ENCODE measurements around the gene TMED1.
"Not testable (repeated sequence)": the region's sequence is repeated elsewhere in the genome, so short reads cannot be mapped to it uniquely, and the experiment has no call there.

Gene TMED1

GRCh38 chr19:10837649-10838048, 1.6 kb upstream of the TMED1 start:
- not testable (repeated sequence) for H2BK120ac ChIP-seq (ENCODE audit: insufficient read depth, low read length, poor library complexity); H3K9ac ChIP-seq (ENCODE audit: low read length); H3K4me1 ChIP-seq (ENCODE audit: control insufficient read depth in 1 of 2, insufficient read depth in 2 of 2, low read length in 2 of 2); H3K14ac ChIP-seq (ENCODE audit: low read length); H4K91ac ChIP-seq (ENCODE audit: low read depth, low read length); H3K27ac ChIP-seq (ENCODE audit: low read depth, low read length); H3K4ac ChIP-seq (ENCODE audit: low read depth, low read length); H3K23ac ChIP-seq (ENCODE audit: low read length); H2AK5ac ChIP-seq (ENCODE audit: low read length); DNase-seq; H2AFZ ChIP-seq (ENCODE audit: insufficient read depth, low read length, poor library complexity); H4K8ac ChIP-seq (ENCODE audit: low read depth, low read length); H3K79me2 ChIP-seq (ENCODE audit: control insufficient read depth, insufficient read depth, low read length, poor library complexity); H2BK5ac ChIP-seq (ENCODE audit: low read depth, low read length, poor library complexity); H3K27me3 ChIP-seq (ENCODE audit: insufficient read depth, low read length); H3K18ac ChIP-seq (ENCODE audit: low read length); H3K4me2 ChIP-seq (ENCODE audit: low read length); H3K4me3 ChIP-seq (ENCODE audit: low read depth, low read length); H4K12ac ChIP-seq (ENCODE audit: low read depth, low read length); H2BK12ac ChIP-seq (ENCODE audit: low read length)
- H3K9me3 ChIP-seq (ENCODE audit: insufficient read depth, low read depth, low read length), result peaks cover 11% of the 10 kb centered on the region
- H3K79me1 ChIP-seq (ENCODE audit: low read length), result peaks cover 10% of the 10 kb centered on the region
- H3K36me3 ChIP-seq (ENCODE audit: control insufficient read depth in 1 of 2, insufficient read depth in 2 of 2, low read length in 2 of 2), result peaks cover 15 to 18% of the 10 kb centered on the region in 2 experiments
- WGBS (ENCODE audit: extremely low coverage, insufficient coverage, insufficient read length), result no CpG with 5 or more reads among the region's 7 CpGs

DNA sequence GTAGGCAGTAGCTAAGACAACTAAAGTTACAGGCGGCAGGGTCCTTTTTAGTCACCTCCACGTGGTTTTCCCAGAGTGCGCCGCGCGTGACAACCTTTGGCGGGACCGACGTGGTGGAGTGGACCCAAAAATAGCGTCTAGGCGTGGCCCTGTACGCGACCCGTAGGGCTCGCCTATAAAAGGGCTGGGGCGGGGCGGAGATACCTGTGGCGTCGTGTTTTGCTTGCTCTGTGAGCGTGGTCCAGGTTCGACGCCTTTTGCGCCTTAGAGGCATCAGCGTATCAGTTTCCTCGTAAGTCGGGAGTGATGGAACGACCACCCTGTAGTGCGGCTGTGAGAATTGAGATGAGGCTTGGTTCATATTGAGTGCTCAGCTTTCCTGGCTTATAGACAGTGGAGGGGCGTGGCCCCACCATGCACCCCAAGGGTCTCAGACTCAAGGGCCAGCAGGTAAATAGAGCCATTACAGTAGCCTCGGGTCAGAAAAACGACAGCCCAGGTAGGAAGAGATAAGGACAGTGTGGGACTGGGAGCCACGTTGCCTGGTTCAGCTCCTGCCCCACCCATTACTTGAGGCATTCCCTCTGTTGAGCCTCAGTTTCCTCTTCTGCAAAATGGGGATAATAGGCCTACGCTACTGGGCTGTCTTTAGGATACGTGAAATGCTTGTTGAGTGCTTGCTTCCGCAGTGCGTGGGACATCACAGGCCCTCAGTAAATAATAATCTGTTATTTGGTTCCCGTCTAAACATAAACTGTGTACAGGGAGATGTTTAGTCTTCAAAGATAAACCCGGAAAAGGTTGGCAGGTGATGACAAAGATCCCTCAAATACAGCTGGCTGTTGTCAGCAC, 693 bp upstream of the TMED1 start:
- no peaks in the 10 kb centered on the region for H3K27me3 ChIP-seq (ENCODE audit: insufficient read depth, low read length)
- H4K8ac ChIP-seq (ENCODE audit: low read depth, low read length), result peak overlapping the region; percentile 99
- H3K9me3 ChIP-seq (ENCODE audit: insufficient read depth, low read depth, low read length), result peaks cover 11% of the 10 kb centered on the region
- H3K4me3 ChIP-seq (ENCODE audit: low read depth, low read length), result peak overlapping the region; percentile 4
- peak overlapping the region; percentile 99 for H4K91ac ChIP-seq (ENCODE audit: low read depth, low read length)
- H3K79me2 ChIP-seq (ENCODE audit: control insufficient read depth, insufficient read depth, low read length, poor library complexity), result peaks cover 5% of the 10 kb centered on the region
- H3K4ac ChIP-seq (ENCODE audit: low read depth, low read length), result peak overlapping the region; percentile 59
- H3K9ac ChIP-seq (ENCODE audit: low read length), result peak overlapping the region; percentile 73
- peak overlapping the region; percentile 99 for H3K14ac ChIP-seq (ENCODE audit: low read length)
- H2BK12ac ChIP-seq (ENCODE audit: low read length), result no peak overlapping the region
- H3K23ac ChIP-seq (ENCODE audit: low read length), result no peak overlapping the region
- peak overlapping the region; percentile 67 for H3K18ac ChIP-seq (ENCODE audit: low read length)
- peaks cover 24 to 27% of the 10 kb centered on the region in 2 experiments for H3K36me3 ChIP-seq (ENCODE audit: control insufficient read depth in 1 of 2, insufficient read depth in 2 of 2, low read length in 2 of 2)
- peak overlapping the region; percentile 96 for H2BK120ac ChIP-seq (ENCODE audit: insufficient read depth, low read length, poor library complexity)
- peak overlapping the region; percentile 80 for H3K4me2 ChIP-seq (ENCODE audit: low read length)
- peak overlapping the region; percentile 99 for H3K27ac ChIP-seq (ENCODE audit: low read depth, low read length)
- no CpG with 5 or more reads among the region's 38 CpGs for WGBS (ENCODE audit: extremely low coverage, insufficient coverage, insufficient read length)
- peak in 1 of 2 donors; percentile 75 for DNase-seq
- H3K79me1 ChIP-seq (ENCODE audit: low read length), result peaks cover 10% of the 10 kb centered on the region
- H2BK5ac ChIP-seq (ENCODE audit: low read depth, low read length, poor library complexity), result peak overlapping the region; percentile 94
- H3K4me1 ChIP-seq (ENCODE audit: control insufficient read depth in 1 of 2, insufficient read depth in 2 of 2, low read length in 2 of 2), result peaks cover 9% of the 10 kb centered on the region in 2 experiments
- peak overlapping the region; percentile 45 for H2AK5ac ChIP-seq (ENCODE audit: low read length)
- peak overlapping the region; percentile 98 for H2AFZ ChIP-seq (ENCODE audit: insufficient read depth, low read length, poor library complexity)
- H4K12ac ChIP-seq (ENCODE audit: low read depth, low read length), result peak overlapping the region; percentile 94

- no peak overlapping the region for H3K14ac ChIP-seq (ENCODE audit: low read length)
- peaks cover 37 to 40% of the 10 kb centered on the region in 2 experiments for H3K36me3 ChIP-seq (ENCODE audit: control insufficient read depth in 1 of 2, insufficient read depth in 2 of 2, low read length in 2 of 2)
- no peak overlapping the region for H2AFZ ChIP-seq (ENCODE audit: insufficient read depth, low read length, poor library complexity)
- no CpG with 5 or more reads among the region's 32 CpGs for WGBS (ENCODE audit: extremely low coverage, insufficient coverage, insufficient read length)
- H3K79me1 ChIP-seq (ENCODE audit: low read length), result peaks cover 10% of the 10 kb centered on the region
- DNase-seq, result peak; percentile 100
- no peak overlapping the region for H3K18ac ChIP-seq (ENCODE audit: low read length)
- no peak overlapping the region for H2BK12ac ChIP-seq (ENCODE audit: low read length)
- peak overlapping the region; percentile 1 for H4K12ac ChIP-seq (ENCODE audit: low read depth, low read length)
- peak overlapping the region; percentile 25 for H3K4me2 ChIP-seq (ENCODE audit: low read length)
- peaks cover 5% of the 10 kb centered on the region for H3K79me2 ChIP-seq (ENCODE audit: control insufficient read depth, insufficient read depth, low read length, poor library complexity)
- H3K4me1 ChIP-seq (ENCODE audit: control insufficient read depth in 1 of 2, insufficient read depth in 2 of 2, low read length in 2 of 2), result peaks cover 9% of the 10 kb centered on the region in 2 experiments
- no peak overlapping the region for H3K4ac ChIP-seq (ENCODE audit: low read depth, low read length)
- H3K27me3 ChIP-seq (ENCODE audit: insufficient read depth, low read length), result no peaks in the 10 kb centered on the region
- no peak overlapping the region for H2BK120ac ChIP-seq (ENCODE audit: insufficient read depth, low read length, poor library complexity)
- peak overlapping the region; percentile 58 for H3K4me3 ChIP-seq (ENCODE audit: low read depth, low read length)
- H2BK5ac ChIP-seq (ENCODE audit: low read depth, low read length, poor library complexity), result no peak overlapping the region
- no peak overlapping the region for H3K23ac ChIP-seq (ENCODE audit: low read length)
- H4K91ac ChIP-seq (ENCODE audit: low read depth, low read length), result peak overlapping the region; percentile 4
- no peak overlapping the region for H3K27ac ChIP-seq (ENCODE audit: low read depth, low read length)
- H2AK5ac ChIP-seq (ENCODE audit: low read length), result no peak overlapping the region
- no peak overlapping the region for H3K9ac ChIP-seq (ENCODE audit: low read length)
- H4K8ac ChIP-seq (ENCODE audit: low read depth, low read length), result peak overlapping the region; percentile 0
- peaks cover 11% of the 10 kb centered on the region for H3K9me3 ChIP-seq (ENCODE audit: insufficient read depth, low read depth, low read length)
Observed at GRCh38 chr19:10835089-10835753, 791 bp downstream of the TMED1 start.

- no CpG with 5 or more reads among the region's 20 CpGs for WGBS (ENCODE audit: extremely low coverage, insufficient coverage, insufficient read length)
Observed at GRCh38 chr19:10832939-10833296, 3.1 kb downstream of the TMED1 start.

More at GRCh38 chr19:10832939-10833296, 3.1 kb downstream of the TMED1 start:
- no peak overlapping the region for H4K8ac ChIP-seq (ENCODE audit: low read depth, low read length)
- H2AFZ ChIP-seq (ENCODE audit: insufficient read depth, low read length, poor library complexity), result no peak overlapping the region
- H3K9ac ChIP-seq (ENCODE audit: low read length), result no peak overlapping the region
- H3K27me3 ChIP-seq (ENCODE audit: insufficient read depth, low read length), result no peaks in the 10 kb centered on the region
- no peak overlapping the region for H4K91ac ChIP-seq (ENCODE audit: low read depth, low read length)
- H2BK120ac ChIP-seq (ENCODE audit: insufficient read depth, low read length, poor library complexity), result no peak overlapping the region
- no peak overlapping the region for H3K14ac ChIP-seq (ENCODE audit: low read length)
- H3K4me3 ChIP-seq (ENCODE audit: low read depth, low read length), result no peak overlapping the region
- H3K9me3 ChIP-seq (ENCODE audit: insufficient read depth, low read depth, low read length), result peaks cover 11% of the 10 kb centered on the region
- no peak overlapping the region for H2AK5ac ChIP-seq (ENCODE audit: low read length)
- H3K18ac ChIP-seq (ENCODE audit: low read length), result no peak overlapping the region
- no peak overlapping the region for H3K27ac ChIP-seq (ENCODE audit: low read depth, low read length)
- H3K36me3 ChIP-seq (ENCODE audit: control insufficient read depth in 1 of 2, insufficient read depth in 2 of 2, low read length in 2 of 2), result peaks cover 53 to 56% of the 10 kb centered on the region in 2 experiments
- no peak overlapping the region for H2BK5ac ChIP-seq (ENCODE audit: low read depth, low read length, poor library complexity)
- H3K79me1 ChIP-seq (ENCODE audit: low read length), result peaks cover 10% of the 10 kb centered on the region
- H3K23ac ChIP-seq (ENCODE audit: low read length), result no peak overlapping the region
- H3K79me2 ChIP-seq (ENCODE audit: control insufficient read depth, insufficient read depth, low read length, poor library complexity), result peaks cover 5% of the 10 kb centered on the region
- peaks cover 9% of the 10 kb centered on the region in 2 experiments for H3K4me1 ChIP-seq (ENCODE audit: control insufficient read depth in 1 of 2, insufficient read depth in 2 of 2, low read length in 2 of 2)
- H4K12ac ChIP-seq (ENCODE audit: low read depth, low read length), result no peak overlapping the region
- H2BK12ac ChIP-seq (ENCODE audit: low read length), result no peak overlapping the region
- no peak overlapping the region for H3K4ac ChIP-seq (ENCODE audit: low read depth, low read length)
- DNase-seq, result no peak
- no peak overlapping the region for H3K4me2 ChIP-seq (ENCODE audit: low read length)
